ENCODE results near the gene ACTR1A.

Gene ACTR1A

DNA sequence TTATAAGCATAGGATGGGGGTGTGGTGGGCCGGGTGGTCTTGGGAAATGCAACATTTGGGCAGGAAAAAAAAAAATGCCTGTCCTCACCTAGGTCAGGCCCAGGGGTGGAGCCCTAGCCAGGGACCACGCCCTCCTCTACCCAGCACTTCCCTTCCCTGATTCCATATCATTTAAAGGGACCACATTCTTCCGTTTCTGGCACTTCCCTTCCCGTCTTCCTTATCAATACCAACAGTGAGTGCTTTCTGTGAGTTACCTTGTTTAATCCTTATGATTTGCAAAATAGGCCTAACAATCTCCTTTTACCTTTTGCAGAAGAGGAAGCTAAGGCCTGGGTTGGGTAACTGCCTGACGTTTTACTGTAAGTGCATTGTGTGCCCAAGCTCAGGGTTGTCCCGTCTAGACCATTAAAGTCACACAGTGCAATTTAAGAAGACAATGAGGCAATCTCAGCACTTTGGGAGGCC, 34.5 kb downstream of the ACTR1A start:
- peaks cover 8% of the 10 kb centered on the region for H3K36me3 ChIP-seq (ENCODE audit: insufficient read depth, low read length)
- H3F3A ChIP-seq (ENCODE audit: insufficient read depth, low read length) = no peaks in the 10 kb centered on the region
- no peak overlapping the region for H3K9ac ChIP-seq (ENCODE audit: low read length)

DNA sequence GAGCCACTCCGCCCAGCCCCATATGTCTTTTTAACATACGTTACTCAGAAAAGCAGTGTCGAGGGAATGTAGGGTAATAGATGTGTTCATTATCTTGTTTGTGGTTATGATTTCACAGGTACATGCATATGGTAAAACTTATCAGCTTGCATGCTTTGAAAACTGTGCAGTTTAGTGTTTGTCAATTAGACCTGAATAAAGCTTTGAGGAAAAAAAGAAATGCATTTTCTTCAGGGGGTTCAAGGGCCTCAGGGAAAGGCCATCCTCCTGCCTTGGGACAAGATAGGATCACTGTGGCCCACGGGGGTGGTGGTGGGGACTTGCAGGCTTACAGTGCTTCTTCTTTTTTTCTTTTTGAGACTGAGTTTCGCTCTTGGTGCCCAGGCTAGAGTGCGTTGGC, 35.2 kb downstream of the ACTR1A start:
- no peaks in the 10 kb centered on the region for H3K9me3 ChIP-seq (ENCODE audit: low read length)
- H3K27ac ChIP-seq (ENCODE audit: low read depth, low read length, poor library complexity, severe bottlenecking) = no peak overlapping the region
- no peaks in the 10 kb centered on the region for H3F3A ChIP-seq (ENCODE audit: insufficient read depth, low read length)

More for the DNA sequence above, 34.5 kb downstream of the ACTR1A start:
- Histone ChIP-seq H3K9me3 (ENCODE audit: low read length) (no peaks in the 10 kb centered on the region), H3K79me2 (ENCODE audit: insufficient read depth, low read length) (no peaks in the 10 kb centered on the region), H3K4me1 (ENCODE audit: insufficient read depth, low read length, severe bottlenecking) (peaks cover 10% of the 10 kb centered on the region), H3K9me2 (ENCODE audit: low read depth, low read length) (no peaks in the 10 kb centered on the region), H3K4me2 (ENCODE audit: low read length) (no peak overlapping the region), H4K20me1 (ENCODE audit: insufficient read depth, low read length) (no peaks in the 10 kb centered on the region), H2AFZ (ENCODE audit: low read length) (no peak overlapping the region), H3K4me3 (ENCODE audit: low read depth, low read length, poor library complexity, severe bottlenecking) (no peak overlapping the region), H3K27ac (ENCODE audit: low read depth, low read length, poor library complexity, severe bottlenecking) (no peak overlapping the region), H3K27me3 (ENCODE audit: insufficient read depth, low read length) (no peaks in the 10 kb centered on the region)
- TF ChIP-seq, protein P1, sequence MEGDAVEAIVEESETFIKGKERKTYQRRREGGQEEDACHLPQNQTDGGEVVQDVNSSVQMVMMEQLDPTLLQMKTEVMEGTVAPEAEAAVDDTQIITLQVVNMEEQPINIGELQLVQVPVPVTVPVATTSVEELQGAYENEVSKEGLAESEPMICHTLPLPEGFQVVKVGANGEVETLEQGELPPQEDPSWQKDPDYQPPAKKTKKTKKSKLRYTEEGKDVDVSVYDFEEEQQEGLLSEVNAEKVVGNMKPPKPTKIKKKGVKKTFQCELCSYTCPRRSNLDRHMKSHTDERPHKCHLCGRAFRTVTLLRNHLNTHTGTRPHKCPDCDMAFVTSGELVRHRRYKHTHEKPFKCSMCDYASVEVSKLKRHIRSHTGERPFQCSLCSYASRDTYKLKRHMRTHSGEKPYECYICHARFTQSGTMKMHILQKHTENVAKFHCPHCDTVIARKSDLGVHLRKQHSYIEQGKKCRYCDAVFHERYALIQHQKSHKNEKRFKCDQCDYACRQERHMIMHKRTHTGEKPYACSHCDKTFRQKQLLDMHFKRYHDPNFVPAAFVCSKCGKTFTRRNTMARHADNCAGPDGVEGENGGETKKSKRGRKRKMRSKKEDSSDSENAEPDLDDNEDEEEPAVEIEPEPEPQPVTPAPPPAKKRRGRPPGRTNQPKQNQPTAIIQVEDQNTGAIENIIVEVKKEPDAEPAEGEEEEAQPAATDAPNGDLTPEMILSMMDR (IDR thresholded peaks at IDR 0.05; ENCODE audit: low read length) = no peak
- TF ChIP-seq EZH2 (IDR thresholded peaks at IDR 0.05; ENCODE audit: borderline replicate concordance, low read length) = no peak

DNA sequence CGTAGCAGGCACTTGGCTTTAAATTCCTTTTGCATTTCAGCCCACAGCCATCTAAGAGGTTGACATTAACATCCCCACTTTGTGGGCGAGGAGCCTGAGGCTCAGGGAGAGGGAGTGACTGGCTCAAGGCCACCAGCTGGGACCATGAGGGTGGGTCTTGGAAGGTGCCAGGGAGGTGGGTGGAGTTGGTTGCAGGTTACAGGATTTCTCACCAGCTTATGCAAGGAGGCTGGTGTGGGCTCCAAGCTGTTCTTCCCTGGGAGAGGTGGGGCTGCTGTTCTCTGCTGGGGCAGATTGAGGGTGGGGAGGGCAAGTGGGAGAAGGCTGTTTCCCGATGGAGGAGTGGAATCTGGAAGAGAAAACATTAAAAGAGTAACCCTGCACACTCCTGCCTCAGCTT, 37.0 kb downstream of the ACTR1A start:
- Histone ChIP-seq H2AFZ (ENCODE audit: low read length) (no peak overlapping the region), H3K4me1 (ENCODE audit: insufficient read depth, low read length, severe bottlenecking) (peaks cover 30% of the 10 kb centered on the region)

More for the DNA sequence above, 35.2 kb downstream of the ACTR1A start:
- Histone ChIP-seq H4K20me1 (ENCODE audit: insufficient read depth, low read length) (no peaks in the 10 kb centered on the region), H3K9me2 (ENCODE audit: low read depth, low read length) (no peaks in the 10 kb centered on the region), H3K79me2 (ENCODE audit: insufficient read depth, low read length) (no peaks in the 10 kb centered on the region), H3K4me2 (ENCODE audit: low read length) (no peak overlapping the region), H3K4me1 (ENCODE audit: insufficient read depth, low read length, severe bottlenecking) (peaks cover 17% of the 10 kb centered on the region), H2AFZ (ENCODE audit: low read length) (no peak overlapping the region), H3K9ac (ENCODE audit: low read length) (no peak overlapping the region), H3K27me3 (ENCODE audit: insufficient read depth, low read length) (no peaks in the 10 kb centered on the region), H3K4me3 (ENCODE audit: low read depth, low read length, poor library complexity, severe bottlenecking) (no peak overlapping the region), H3K36me3 (ENCODE audit: insufficient read depth, low read length) (peaks cover 8% of the 10 kb centered on the region)
- no peak for TF ChIP-seq EZH2 (IDR thresholded peaks at IDR 0.05; ENCODE audit: borderline replicate concordance, low read length)
- TF ChIP-seq, protein P1 (IDR thresholded peaks at IDR 0.05; ENCODE audit: low read length) = no peak

More for the DNA sequence above, 37.0 kb downstream of the ACTR1A start:
- Histone ChIP-seq H3K79me2 (ENCODE audit: insufficient read depth, low read length) (no peaks in the 10 kb centered on the region), H3K36me3 (ENCODE audit: insufficient read depth, low read length) (peaks cover 8% of the 10 kb centered on the region), H3K4me2 (ENCODE audit: low read length) (no peak overlapping the region), H3K4me3 (ENCODE audit: low read depth, low read length, poor library complexity, severe bottlenecking) (no peak overlapping the region), H3K27ac (ENCODE audit: low read depth, low read length, poor library complexity, severe bottlenecking) (no peak overlapping the region), H4K20me1 (ENCODE audit: insufficient read depth, low read length) (no peaks in the 10 kb centered on the region), H3K27me3 (ENCODE audit: insufficient read depth, low read length) (no peaks in the 10 kb centered on the region), H3K9me2 (ENCODE audit: low read depth, low read length) (no peaks in the 10 kb centered on the region), H3F3A (ENCODE audit: insufficient read depth, low read length) (no peaks in the 10 kb centered on the region), H3K9me3 (ENCODE audit: low read length) (no peaks in the 10 kb centered on the region), H3K9ac (ENCODE audit: low read length) (no peak overlapping the region)
- TF ChIP-seq EZH2 (IDR thresholded peaks at IDR 0.05; ENCODE audit: borderline replicate concordance, low read length) = no peak
- TF ChIP-seq, protein P1 (IDR thresholded peaks at IDR 0.05; ENCODE audit: low read length) = no peak

Data from OCI-LY1 (cell line).